PC-9 (cell line): ENCODE measurements around the gene MILR1. TPM values are rescaled to one million over a fixed set of nuclear protein-coding genes. Genes with fewer than 3 reads are reported as not detected.

Experiments
- BruUV-seq: library from RNA; stranded (reverse); fragments of 400-500 nt; replicated peaks from 2 replicates; lab custom pipeline; 2021; lab: Mats Ljungman, UMichigan
- CTCF ChIA-PET: fragments of 300-600 bp; sonication (Branson Sonifier 250); formaldehyde crosslinking; loops from one replicate; lab custom pipeline; 2022; ENCODE audit warnings: antibody characterized with exemption; lab: Charles Lee
- POLR2A ChIA-PET: fragments of 300-600 bp; sonication (Branson Sonifier 250); formaldehyde crosslinking; loops from one replicate; lab custom pipeline; 2022; ENCODE audit warnings: antibody characterized with exemption; ENCODE audit not compliant: unreplicated experiment; lab: Charles Lee
- DNase-seq, 2 experiments: peaks; one replicate each; pipeline versions ENCODE4 v3.0.0 to v3.0.0-alpha.2; 2015 to 2022; ENCODE audit warnings: mixed read lengths in 1 of 2
- H2AFZ ChIP-seq: fragments of 200-600 bp; sonication (generic); 2 replicates; pipeline ENCODE4 v1.8.1; 2017; ENCODE audit warnings: antibody characterized with exemption
- H3F3A ChIP-seq: fragments of 200-600 bp; sonication (generic); 2 replicates; pipeline ENCODE4 v1.8.1; 2017; ENCODE audit warnings: antibody characterized with exemption, mild to moderate bottlenecking, low read depth; ENCODE audit not compliant: insufficient read depth
- H3K27ac ChIP-seq: fragments of 200-600 bp; sonication (generic); 2 replicates; pipeline ENCODE4 v1.6.1; 2016; ENCODE audit warnings: mixed run types
- H3K27me3 ChIP-seq: fragments of 200-600 bp; sonication (generic); 2 replicates; pipeline ENCODE4 v1.6.1; 2016; ENCODE audit warnings: low read depth, mixed run types; ENCODE audit not compliant: insufficient read depth
- H3K36me3 ChIP-seq: fragments of 200-600 bp; sonication (generic); 2 replicates; pipeline ENCODE4 v1.6.1; 2016; ENCODE audit warnings: low read depth, mixed run types
- H3K4me1 ChIP-seq: fragments of 200-600 bp; sonication (generic); replicated peaks from 2 replicates; pipeline ENCODE4 v1.6.1; 2016; ENCODE audit warnings: mixed run types; ENCODE audit not compliant: insufficient read depth
- H3K4me2 ChIP-seq: fragments of 200-600 bp; sonication (generic); 2 replicates; pipeline ENCODE4 v1.6.1; 2017; ENCODE audit warnings: mixed run types
- H3K4me3 ChIP-seq: fragments of 200-600 bp; sonication (generic); 2 replicates; pipeline ENCODE4 v1.6.1; 2016; ENCODE audit warnings: mixed run types
- H3K79me2 ChIP-seq: fragments of 200-600 bp; sonication (generic); 2 replicates; pipeline ENCODE4 v1.6.1; 2017; ENCODE audit warnings: low read depth, mixed run types
- H3K9me2 ChIP-seq: fragments of 200-600 bp; sonication (generic); 2 replicates; pipeline ENCODE4 v1.8.1; 2017; ENCODE audit warnings: mild to moderate bottlenecking; ENCODE audit not compliant: insufficient read depth
- H3K9me3 ChIP-seq: fragments of 200-600 bp; sonication (generic); 2 replicates; pipeline ENCODE4 v1.8.1; 2016; ENCODE audit warnings: low read depth; ENCODE audit not compliant: insufficient read depth
- H4K20me1 ChIP-seq: fragments of 200-600 bp; sonication (generic); 2 replicates; pipeline ENCODE4 v1.8.1; 2017; ENCODE audit not compliant: insufficient read depth
- EZH2 ChIP-seq: fragments of 200-600 bp; sonication (generic); IDR thresholded peaks from 2 replicates; pipeline ENCODE4 v1.8.0; 2017; ENCODE audit warnings: antibody characterized with exemption, low read depth
- intact Hi-C: fragments of 100-400 bp; cut with micrococcal nuclease; formaldehyde crosslinking; loops from one replicate; pipeline ENCODE4 v1.10.0; 2022; ENCODE audit not compliant: unreplicated experiment
- total RNA-seq: library from RNA; stranded (reverse); gene quantifications from 2 replicates; pipeline ENCODE4 v1.2.3, GENCODE V29; 2021
- TF ChIP-seq, protein P1 (sequence below): fragments of 200-600 bp; sonication (generic); conservative IDR thresholded peaks from 2 replicates; pipeline ENCODE4 v1.6.1; 2017; ENCODE audit warnings: mixed run types, antibody characterized with exemption, mild to moderate bottlenecking, moderate library complexity

MILR1 gene
- total RNA-seq, 1 experiment from 2014 or later: 25.6 TPM

- Histone ChIP-seq H4K20me1 (no peaks in the 10 kb centered on the region), H3K9me2 (no peaks in the 10 kb centered on the region), H3K79me2 (no peaks in the 10 kb centered on the region), H3K27ac (peak overlapping the region; percentile 88), H3K4me1 (peaks cover 40% of the 10 kb centered on the region), H3K36me3 (peaks cover 12% of the 10 kb centered on the region), H3K9me3 (peaks cover 27% of the 10 kb centered on the region), H3K4me3 (no peak overlapping the region), H3K27me3 (no peaks in the 10 kb centered on the region), H2AFZ (no peak overlapping the region), H3F3A (peaks cover 37% of the 10 kb centered on the region), H3K4me2 (peak overlapping the region; percentile 66)
- TF ChIP-seq EZH2: no peak
- TF ChIP-seq, protein P1, sequence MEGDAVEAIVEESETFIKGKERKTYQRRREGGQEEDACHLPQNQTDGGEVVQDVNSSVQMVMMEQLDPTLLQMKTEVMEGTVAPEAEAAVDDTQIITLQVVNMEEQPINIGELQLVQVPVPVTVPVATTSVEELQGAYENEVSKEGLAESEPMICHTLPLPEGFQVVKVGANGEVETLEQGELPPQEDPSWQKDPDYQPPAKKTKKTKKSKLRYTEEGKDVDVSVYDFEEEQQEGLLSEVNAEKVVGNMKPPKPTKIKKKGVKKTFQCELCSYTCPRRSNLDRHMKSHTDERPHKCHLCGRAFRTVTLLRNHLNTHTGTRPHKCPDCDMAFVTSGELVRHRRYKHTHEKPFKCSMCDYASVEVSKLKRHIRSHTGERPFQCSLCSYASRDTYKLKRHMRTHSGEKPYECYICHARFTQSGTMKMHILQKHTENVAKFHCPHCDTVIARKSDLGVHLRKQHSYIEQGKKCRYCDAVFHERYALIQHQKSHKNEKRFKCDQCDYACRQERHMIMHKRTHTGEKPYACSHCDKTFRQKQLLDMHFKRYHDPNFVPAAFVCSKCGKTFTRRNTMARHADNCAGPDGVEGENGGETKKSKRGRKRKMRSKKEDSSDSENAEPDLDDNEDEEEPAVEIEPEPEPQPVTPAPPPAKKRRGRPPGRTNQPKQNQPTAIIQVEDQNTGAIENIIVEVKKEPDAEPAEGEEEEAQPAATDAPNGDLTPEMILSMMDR: no peak
- intact Hi-C loops: loop anchor here (1.0 to 2.0 kb wide), 2 partner anchors 55 to 65 kb away; partner anchors contain the start of genes CEP95, DDX5 and POLG2
- no TSS peak for BruUV-seq
- DNase-seq: peak; percentile 38 to 65
- POLR2A ChIA-PET: interaction anchor here (0.7 to 1.1 kb wide), 3 partner anchors 20 to 509 kb away, joined by 3 to 8 read pairs (median 4); partner anchors contain the start of gene CEP95
- CTCF ChIA-PET: no interaction called here
Measured at GRCh38 chr17:64441772-64442540, 7.0 kb upstream of the MILR1 start.

DNA sequence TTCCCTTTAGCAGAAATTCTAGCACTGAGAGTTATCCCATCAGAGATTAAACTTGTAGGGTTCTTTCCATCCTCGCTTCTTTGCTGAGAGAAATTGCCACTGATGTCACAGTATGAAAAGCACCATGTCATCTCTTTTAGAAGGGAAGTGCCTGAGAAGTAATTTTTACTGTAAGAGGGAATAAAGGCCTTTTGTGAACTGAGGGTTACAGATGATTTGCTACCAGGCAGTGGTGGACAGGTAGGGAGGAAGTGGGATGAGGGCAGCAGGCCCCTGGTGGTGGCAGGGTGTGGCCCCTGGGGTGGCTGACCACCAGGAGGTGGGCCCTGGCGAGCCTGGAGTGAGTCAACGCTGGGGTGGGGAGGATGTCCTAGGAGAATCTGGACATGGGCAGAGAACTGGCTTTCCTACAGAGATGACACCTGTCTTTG, 6.4 kb upstream of the MILR1 start:
- H2AFZ ChIP-seq: no peak overlapping the region
- no peaks in the 10 kb centered on the region for H3K9me2 ChIP-seq
- peaks cover 37% of the 10 kb centered on the region for H3F3A ChIP-seq
- peak overlapping the region; percentile 88 for H3K27ac ChIP-seq
- no peak overlapping the region for H3K4me3 ChIP-seq
- BruUV-seq: TSS peak; percentile 44
- no peaks in the 10 kb centered on the region for H3K79me2 ChIP-seq
- TF ChIP-seq, protein P1: no peak
- TF ChIP-seq EZH2: no peak
- H4K20me1 ChIP-seq: no peaks in the 10 kb centered on the region
- intact Hi-C loops: loop anchor here (1.0 to 2.0 kb wide), 2 partner anchors 55 to 64 kb away; partner anchors contain the start of genes CEP95, DDX5 and POLG2
- H3K27me3 ChIP-seq: no peaks in the 10 kb centered on the region
- DNase-seq: peak; percentile 75 to 78
- H3K4me1 ChIP-seq: peaks cover 44% of the 10 kb centered on the region
- peak overlapping the region; percentile 66 for H3K4me2 ChIP-seq
- ChIA-PET POLR2A (interaction anchor here (0.7 to 1.1 kb wide), 2 partner anchors 21 to 508 kb away, joined by 3 to 8 read pairs; no protein-coding TSS in a partner anchor), CTCF (no interaction called here)
- peaks cover 21% of the 10 kb centered on the region for H3K9me3 ChIP-seq
- H3K36me3 ChIP-seq: peaks cover 6% of the 10 kb centered on the region

DNA sequence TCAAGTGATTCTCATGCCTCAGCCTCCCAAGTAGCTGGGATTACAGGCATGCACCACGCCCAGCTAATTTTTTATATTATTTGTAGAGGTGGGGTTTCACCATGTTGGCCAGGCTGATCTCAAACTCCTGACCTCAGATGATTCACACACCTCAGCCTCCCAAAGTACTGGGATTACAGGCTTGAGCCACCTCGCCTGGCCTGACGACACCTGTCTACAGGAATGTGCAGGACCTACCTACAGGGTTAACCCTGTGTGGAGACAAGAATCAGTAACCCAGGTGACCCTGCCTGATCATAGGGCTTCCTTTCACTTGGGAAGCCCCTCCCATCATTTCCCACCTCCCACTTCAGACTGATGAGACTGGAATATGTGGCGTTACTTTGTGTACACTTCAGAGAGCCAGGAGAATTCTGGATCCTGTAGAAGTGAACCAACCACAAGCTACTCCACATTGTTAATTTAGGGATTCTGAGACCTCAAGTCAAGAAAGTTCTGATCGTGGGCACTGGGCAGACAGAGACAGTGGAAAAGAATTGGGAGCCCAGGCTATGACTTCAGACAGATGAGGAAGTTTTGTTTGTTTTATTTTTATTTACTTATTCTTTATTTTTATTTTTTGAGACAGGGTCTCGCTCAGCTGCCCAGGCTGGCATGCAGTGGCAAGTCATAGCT, 5.7 kb upstream of the MILR1 start:
- Histone ChIP-seq H3K9me3 (peaks cover 14% of the 10 kb centered on the region), H2AFZ (no peak overlapping the region), H4K20me1 (no peaks in the 10 kb centered on the region), H3K4me2 (peak overlapping the region; percentile 66), H3K9me2 (no peaks in the 10 kb centered on the region), H3K36me3 (no peaks in the 10 kb centered on the region), H3K79me2 (no peaks in the 10 kb centered on the region), H3F3A (peaks cover 42% of the 10 kb centered on the region), H3K27ac (peak overlapping the region; percentile 88), H3K4me3 (no peak overlapping the region), H3K27me3 (no peaks in the 10 kb centered on the region), H3K4me1 (peaks cover 50% of the 10 kb centered on the region)
- POLR2A ChIA-PET: interaction anchor here (0.6 to 1.1 kb wide), 4 partner anchors 22 to 508 kb away, joined by 3 to 8 read pairs (median 5); no protein-coding TSS in a partner anchor
- TSS peak; percentile 51 for BruUV-seq
- peak; percentile 80 to 95 for DNase-seq
- CTCF ChIA-PET: no interaction called here
- TF ChIP-seq EZH2: no peak
- TF ChIP-seq, protein P1: no peak
- intact Hi-C loops: loop anchor here (2.0 kb wide), 1 partner anchor 64 kb away; the partner anchor contains the start of genes CEP95 and DDX5
